ENCODE data around the gene KIAA0930.

- TF ChIP-seq POLR2A (IDR thresholded peaks at IDR 0.05): no peak
- peak; percentile 65 to 98 (median 97) for TF ChIP-seq CTCF (IDR thresholded peaks at IDR 0.05)
These were observed 28.5 kb upstream of the KIAA0930 start for GRCh38 chr22:45268958-45269844.

Measured in uterus (tissue), 2 donors.